BLaER1 (cell line): ENCODE results near the gene GOSR2.

Experiments used
- H3K27ac ChIP-seq: shearing (Covaris generic); formaldehyde crosslinking; 2 replicates; pipeline ENCODE4 v1.8.1; 2022
- H3K27me3 ChIP-seq: shearing (Covaris generic); formaldehyde crosslinking; 2 replicates; pipeline ENCODE4 v1.8.1; 2022
- H3K36me3 ChIP-seq: shearing (Covaris generic); formaldehyde crosslinking; 2 replicates; pipeline ENCODE4 v1.8.1; 2022
- H3K4me1 ChIP-seq: shearing (Covaris generic); formaldehyde crosslinking; 2 replicates; pipeline ENCODE4 v1.8.1; 2022
- H3K4me2 ChIP-seq: shearing (Covaris generic); formaldehyde crosslinking; 2 replicates; pipeline ENCODE4 v1.8.1; 2022
- H3K4me3 ChIP-seq: shearing (Covaris generic); formaldehyde crosslinking; 2 replicates; pipeline ENCODE4 v1.8.1; 2022
- H3K9ac ChIP-seq: shearing (Covaris generic); formaldehyde crosslinking; 2 replicates; pipeline ENCODE4 v1.8.1; 2022
- H3K9me3 ChIP-seq: shearing (Covaris generic); formaldehyde crosslinking; 2 replicates; pipeline ENCODE4 v1.8.1; 2022
- H4K20me1 ChIP-seq: shearing (Covaris generic); formaldehyde crosslinking; 2 replicates; pipeline ENCODE4 v1.8.1; 2022
- Cebpa-rat ChIP-seq: shearing (Covaris generic); IDR thresholded peaks from 2 replicates; pipeline ENCODE4 v1.8.1; 2022

Gene GOSR2

DNA sequence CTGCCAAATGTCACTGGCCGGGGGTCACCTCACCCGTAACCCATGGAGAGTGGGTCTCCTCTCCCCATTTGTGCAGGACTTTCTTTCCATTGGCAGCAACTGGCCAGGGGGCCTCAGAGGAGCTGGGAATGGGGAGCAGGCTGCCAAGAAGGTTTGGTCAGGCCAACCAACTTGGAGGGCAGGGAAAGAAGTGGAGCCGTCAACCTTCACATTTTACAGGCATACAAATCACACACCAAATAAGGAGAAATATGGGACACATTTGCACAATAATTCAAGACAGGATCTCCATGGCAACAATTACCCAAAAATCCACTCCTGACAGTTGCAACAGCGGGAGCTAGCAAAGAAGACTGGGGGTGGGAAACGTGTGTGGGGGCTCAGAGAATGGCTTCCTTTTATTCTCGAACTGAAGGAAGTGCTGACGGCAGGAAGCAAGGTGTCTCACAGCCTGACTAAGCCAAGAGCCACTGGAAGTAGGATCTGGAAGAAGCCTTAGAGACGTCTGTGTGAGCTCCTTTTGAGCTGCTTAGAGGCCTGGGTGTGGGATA is 35.2 kb downstream of the GOSR2 start:
- H3K27ac ChIP-seq = no peak overlapping the region
- no peak overlapping the region for H3K4me3 ChIP-seq
- H3K9ac ChIP-seq = no peak overlapping the region

DNA sequence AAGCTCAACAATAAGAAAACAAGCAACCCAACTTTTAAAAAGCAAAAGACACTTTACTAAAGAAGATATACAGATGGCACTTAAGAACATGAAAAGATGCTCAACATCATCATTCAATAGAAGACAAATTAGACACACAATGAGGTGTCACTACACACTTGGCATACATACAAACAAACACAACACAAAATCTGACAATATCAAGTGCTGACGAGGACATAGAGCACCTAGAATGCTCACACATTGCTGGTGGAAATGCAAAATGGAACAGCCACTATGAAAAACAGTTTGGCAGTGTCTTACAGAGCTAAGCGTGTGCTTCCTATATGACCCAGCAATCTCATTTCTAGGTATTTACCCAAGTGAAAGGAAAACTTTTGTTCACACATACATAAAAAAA is 37.2 kb downstream of the GOSR2 start:
- Histone ChIP-seq H3K27me3 (no peaks in the 10 kb centered on the region), H3K4me3 (no peak overlapping the region), H3K4me2 (no peak overlapping the region), H4K20me1 (peaks cover 9% of the 10 kb centered on the region; the same call in 1 of the 2 replicates), H3K4me1 (no peaks in the 10 kb centered on the region), H3K36me3 (peaks cover 6% of the 10 kb centered on the region; the same call in 1 of the 2 replicates), H3K9me3 (no peaks in the 10 kb centered on the region), H3K9ac (no peak overlapping the region), H3K27ac (no peak overlapping the region)
- TF ChIP-seq Cebpa-rat = no peak

More for the DNA sequence above, 35.2 kb downstream of the GOSR2 start:
- no peaks in the 10 kb centered on the region for H3K9me3 ChIP-seq
- H4K20me1 ChIP-seq = no peaks in the 10 kb centered on the region
- no peak for TF ChIP-seq Cebpa-rat
- H3K27me3 ChIP-seq = no peaks in the 10 kb centered on the region
- H3K4me1 ChIP-seq = no peaks in the 10 kb centered on the region
- H3K36me3 ChIP-seq = peaks cover 6% of the 10 kb centered on the region; the same call in 1 of the 2 replicates
- H3K4me2 ChIP-seq = no peak overlapping the region

DNA sequence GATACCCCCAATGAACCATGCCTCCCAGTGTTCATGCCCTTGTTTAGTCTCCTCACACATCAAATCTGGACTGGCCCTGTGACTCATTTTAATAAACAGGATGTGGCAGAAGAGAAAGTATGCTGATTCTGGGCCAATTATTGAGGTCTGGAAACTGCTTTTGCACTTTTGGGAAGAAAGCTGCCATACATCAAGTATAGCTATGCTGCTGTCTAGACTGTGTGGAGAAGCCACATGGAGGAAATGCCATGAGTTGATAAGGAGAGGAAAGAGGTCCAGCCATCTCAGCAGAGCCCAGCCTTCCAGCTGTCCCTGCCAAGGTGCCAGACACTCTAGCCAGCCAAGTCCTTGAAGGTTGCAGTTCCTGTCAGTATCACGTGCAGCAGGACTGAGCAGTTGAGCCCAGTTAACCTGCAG is 39.4 kb downstream of the GOSR2 start:
- no peak overlapping the region for H3K4me3 ChIP-seq
- no peak for TF ChIP-seq Cebpa-rat
- H4K20me1 ChIP-seq = peaks cover 9% of the 10 kb centered on the region; the same call in 1 of the 2 replicates
- no peak overlapping the region for H3K4me2 ChIP-seq
- no peaks in the 10 kb centered on the region for H3K4me1 ChIP-seq
- no peak overlapping the region for H3K27ac ChIP-seq
- no peaks in the 10 kb centered on the region for H3K27me3 ChIP-seq
- no peaks in the 10 kb centered on the region for H3K9me3 ChIP-seq
- H3K36me3 ChIP-seq = no peaks in the 10 kb centered on the region
- no peak overlapping the region for H3K9ac ChIP-seq

DNA sequence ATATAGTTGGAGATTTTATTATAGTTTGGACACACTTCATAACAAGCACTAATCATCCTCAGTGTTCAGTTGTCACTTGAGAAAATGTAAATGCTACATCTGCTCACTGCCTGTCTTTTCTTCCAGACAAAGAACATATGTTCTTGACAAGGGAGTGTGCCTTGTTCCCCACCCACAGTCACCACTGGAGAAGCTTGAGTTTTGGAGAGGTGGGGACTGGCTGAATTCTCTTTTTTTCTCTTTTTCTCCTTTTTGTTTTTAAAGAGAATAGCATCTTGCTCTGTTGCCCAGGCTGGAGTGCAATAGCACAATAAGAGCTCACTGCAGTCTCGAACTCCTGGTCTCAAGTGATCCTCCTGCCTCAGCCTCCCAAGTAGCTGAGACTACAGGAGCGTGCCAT is 40.6 kb downstream of the GOSR2 start:
- H3K27me3 ChIP-seq = no peaks in the 10 kb centered on the region
- no peak overlapping the region for H3K4me3 ChIP-seq
- H3K36me3 ChIP-seq = no peaks in the 10 kb centered on the region; the same call in 1 of the 2 replicates
- no peak overlapping the region for H3K9ac ChIP-seq
- no peak overlapping the region for H3K4me2 ChIP-seq
- no peak for TF ChIP-seq Cebpa-rat
- no peaks in the 10 kb centered on the region for H3K9me3 ChIP-seq
- H4K20me1 ChIP-seq = peaks cover 9% of the 10 kb centered on the region; the same call in 1 of the 2 replicates
- no peaks in the 10 kb centered on the region for H3K4me1 ChIP-seq
- no peak overlapping the region for H3K27ac ChIP-seq

DNA sequence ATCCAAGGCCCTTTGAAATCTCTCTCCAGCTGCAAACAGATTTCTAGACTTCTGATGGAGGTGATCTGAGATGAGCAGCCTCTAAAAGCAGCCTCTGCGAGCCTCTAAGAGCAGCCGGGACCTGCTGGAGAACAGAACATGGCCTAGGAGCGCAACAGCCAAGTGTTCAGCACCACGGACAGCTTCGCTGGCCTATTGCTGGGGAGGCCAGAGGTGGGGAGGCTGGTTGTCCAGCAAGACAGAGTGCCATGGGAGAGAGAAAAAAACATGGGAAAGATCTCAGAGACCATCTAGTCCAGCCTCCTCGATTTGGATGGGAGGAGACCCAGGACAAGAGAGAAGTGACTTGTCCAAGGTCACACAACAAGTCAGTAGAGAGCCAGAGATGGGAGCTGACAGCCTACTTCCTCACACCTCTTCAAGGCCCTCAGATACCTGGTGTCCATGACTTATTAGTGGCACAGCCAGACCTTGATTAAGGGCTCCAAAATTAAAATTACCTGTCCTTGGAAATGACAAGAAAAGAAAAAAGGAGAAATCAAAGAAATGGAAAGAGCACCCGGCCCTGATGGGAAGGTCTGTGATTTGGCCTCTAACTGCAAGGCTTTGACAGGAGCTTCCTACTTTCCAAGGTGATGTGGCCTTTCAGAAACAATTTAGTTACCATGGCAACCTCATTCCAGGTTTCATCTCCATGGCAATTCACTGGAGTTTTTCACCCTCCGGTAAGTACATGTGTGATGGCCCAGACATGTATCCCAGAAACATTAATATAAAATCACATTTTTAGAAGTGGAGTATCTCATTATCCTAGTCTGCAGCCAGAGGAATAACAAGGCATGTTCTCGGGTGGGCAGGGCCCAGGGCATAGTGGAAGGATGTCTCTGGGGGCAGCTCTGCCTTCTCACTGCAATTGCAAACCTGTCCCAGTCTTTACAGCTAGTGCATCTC is 41.6 kb downstream of the GOSR2 start:
- Histone ChIP-seq H3K4me1 (no peaks in the 10 kb centered on the region), H3K4me2 (no peak overlapping the region), H4K20me1 (peaks cover 9% of the 10 kb centered on the region; the same call in 1 of the 2 replicates), H3K9ac (no peak overlapping the region), H3K27ac (no peak overlapping the region), H3K27me3 (no peaks in the 10 kb centered on the region), H3K9me3 (no peaks in the 10 kb centered on the region), H3K36me3 (no peaks in the 10 kb centered on the region; the same call in 1 of the 2 replicates), H3K4me3 (no peak overlapping the region)
- TF ChIP-seq Cebpa-rat = no peak

- Histone ChIP-seq H3K4me2 (no peak overlapping the region), H3K4me1 (no peaks in the 10 kb centered on the region), H4K20me1 (peaks cover 9% of the 10 kb centered on the region; the same call in 1 of the 2 replicates), H3K27ac (no peak overlapping the region), H3K9ac (no peak overlapping the region), H3K9me3 (no peaks in the 10 kb centered on the region), H3K4me3 (no peak overlapping the region), H3K36me3 (no peaks in the 10 kb centered on the region; the same call in 1 of the 2 replicates), H3K27me3 (no peaks in the 10 kb centered on the region)
- TF ChIP-seq Cebpa-rat = no peak
Observed at GRCh38 chr17:46968224-46968834, 45.4 kb downstream of the GOSR2 start.

GRCh38 chr17:46968896-46969295 is 45.9 kb downstream of the GOSR2 start:
- Histone ChIP-seq H3K36me3 (no peaks in the 10 kb centered on the region; the same call in 1 of the 2 replicates), H3K27ac (no peak overlapping the region), H3K27me3 (no peaks in the 10 kb centered on the region), H4K20me1 (peaks cover 4% of the 10 kb centered on the region; the same call in 1 of the 2 replicates), H3K4me2 (no peak overlapping the region), H3K4me3 (no peak overlapping the region), H3K9ac (no peak overlapping the region), H3K4me1 (no peaks in the 10 kb centered on the region), H3K9me3 (no peaks in the 10 kb centered on the region)
- no peak for TF ChIP-seq Cebpa-rat

DNA sequence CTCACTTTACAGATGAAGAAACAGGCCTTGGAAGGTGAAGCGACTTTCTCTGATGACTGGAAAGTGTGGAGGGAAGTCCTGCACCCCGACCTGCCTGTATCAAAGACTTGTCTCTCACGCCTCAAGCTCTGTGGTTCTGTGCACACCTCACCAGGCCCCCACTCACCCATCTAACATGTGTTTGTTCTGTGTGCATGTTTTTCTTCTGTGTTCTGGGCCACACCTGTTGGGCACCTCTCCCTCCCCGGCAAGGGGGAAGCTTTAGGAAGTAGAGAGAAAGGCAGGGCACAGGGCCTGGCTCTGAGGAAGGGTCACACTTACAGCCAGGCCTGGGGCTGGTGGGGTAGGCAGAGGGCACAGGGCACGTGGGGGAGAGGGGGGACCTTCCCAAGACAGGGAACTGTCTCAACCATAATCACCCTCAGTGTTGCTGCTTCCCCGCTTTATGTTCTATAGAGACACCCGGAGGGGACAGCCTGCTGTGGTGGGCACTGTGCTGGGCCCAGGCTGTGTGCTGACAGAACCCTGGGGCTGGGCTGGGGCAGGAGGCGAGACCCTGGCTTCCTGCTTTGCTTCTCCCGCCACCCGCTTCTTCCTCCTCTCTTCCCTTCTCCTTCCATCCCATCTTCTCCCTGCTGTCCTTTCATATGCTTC is 48.8 kb downstream of the GOSR2 start:
- Histone ChIP-seq H4K20me1 (peaks cover 3% of the 10 kb centered on the region; the same call in 1 of the 2 replicates), H3K4me3 (no peak overlapping the region), H3K9me3 (no peaks in the 10 kb centered on the region), H3K4me1 (peaks cover 2% of the 10 kb centered on the region), H3K36me3 (no peaks in the 10 kb centered on the region; the same call in 1 of the 2 replicates), H3K4me2 (no peak overlapping the region), H3K9ac (no peak overlapping the region), H3K27ac (no peak overlapping the region), H3K27me3 (peaks cover 3% of the 10 kb centered on the region)
- no peak for TF ChIP-seq Cebpa-rat

- Histone ChIP-seq H3K27me3 (peaks cover 9% of the 10 kb centered on the region), H3K27ac (no peak overlapping the region), H3K9ac (no peak overlapping the region), H3K4me3 (no peak overlapping the region), H3K9me3 (no peaks in the 10 kb centered on the region), H3K36me3 (no peaks in the 10 kb centered on the region; the same call in 1 of the 2 replicates), H4K20me1 (peaks cover 9% of the 10 kb centered on the region; the same call in 1 of the 2 replicates), H3K4me1 (peaks cover 8% of the 10 kb centered on the region), H3K4me2 (no peak overlapping the region)
- no peak for TF ChIP-seq Cebpa-rat
Observed at GRCh38 chr17:46972346-46972745, 49.4 kb downstream of the GOSR2 start.
